ENCODE results near the gene NHSL2.

DNA sequence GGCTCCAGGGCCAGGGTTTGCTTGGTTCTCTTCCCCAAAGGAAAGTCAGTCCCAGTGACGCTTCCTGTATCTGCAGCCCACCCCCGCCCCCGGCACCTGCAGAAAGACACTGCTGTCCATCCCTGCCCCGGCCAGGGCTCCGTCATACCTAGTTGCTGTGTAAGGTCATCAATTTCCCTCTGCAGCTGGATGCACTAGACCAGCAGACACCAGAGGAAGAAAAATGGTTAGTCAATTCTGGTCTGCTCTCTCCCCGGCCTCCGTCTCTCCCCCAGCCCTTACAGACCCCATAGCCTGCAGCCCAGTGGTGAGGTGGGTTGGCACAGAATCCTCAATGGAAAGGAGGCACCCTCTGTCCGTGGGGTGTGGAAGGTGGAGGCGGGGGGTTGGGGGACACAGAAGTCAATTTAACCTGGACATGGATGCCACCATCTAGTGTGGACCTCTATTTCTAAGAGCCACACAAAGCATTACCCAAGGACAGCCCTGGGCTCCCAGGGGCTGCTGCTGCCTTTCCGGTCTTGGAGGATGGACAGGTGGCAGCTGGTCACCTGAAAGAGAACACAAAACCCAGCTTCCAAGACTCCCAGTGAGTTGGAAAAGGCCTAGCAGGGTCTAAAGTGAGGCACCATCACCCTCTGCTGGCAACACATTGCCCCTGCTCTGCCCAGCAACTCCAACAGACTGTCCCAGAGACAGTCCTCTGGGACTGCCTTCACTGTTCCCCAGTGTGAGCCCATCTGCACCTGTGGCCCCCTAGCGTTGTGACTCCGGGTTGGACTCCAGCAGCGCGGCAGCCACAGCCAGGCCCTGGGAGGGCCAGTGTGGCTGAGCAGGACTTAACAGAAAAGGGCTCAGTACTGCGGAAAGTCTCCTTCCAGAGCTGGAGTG lies 40.2 kb upstream of the NHSL2 start:
- no peak for TF ChIP-seq GATA2 (IDR thresholded peaks at IDR 0.05; ENCODE audit: low read depth, low read length)
- TF ChIP-seq GATA3 (IDR thresholded peaks at IDR 0.05; ENCODE audit: low read depth, low read length) = no peak
